Stimulated activated CD8-positive, alpha-beta memory T cell treated with anti-CD3 and anti-CD28 coated beads, Interleukin-4, amount 100 ng/mL, for 4 hours (primary cell): ENCODE measurements around the gene ZBP1.

Experiments used
- DNase-seq, 2 donors: peaks; one replicate each; pipeline ENCODE4 v3.0.0-alpha.2; 2020; ENCODE audit warnings: low read depth in 2 of 2, low spot score in 1 of 2

Gene ZBP1

DNA sequence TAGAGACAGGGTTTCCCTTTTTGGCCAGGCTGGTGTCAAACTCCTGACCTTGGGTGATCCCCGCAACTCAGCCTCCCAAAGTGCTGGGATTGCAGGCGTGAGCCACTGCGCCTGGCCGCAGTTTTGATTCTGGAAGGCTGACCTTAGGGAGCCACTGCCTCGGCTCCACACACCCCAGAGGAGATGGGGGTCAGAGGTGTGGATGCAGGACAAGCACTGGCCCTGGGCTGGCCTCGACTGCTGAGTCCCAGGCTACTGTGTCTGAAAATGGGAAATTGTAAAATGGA, 1.5 kb downstream of the ZBP1 start:
- no peak for DNase-seq

DNA sequence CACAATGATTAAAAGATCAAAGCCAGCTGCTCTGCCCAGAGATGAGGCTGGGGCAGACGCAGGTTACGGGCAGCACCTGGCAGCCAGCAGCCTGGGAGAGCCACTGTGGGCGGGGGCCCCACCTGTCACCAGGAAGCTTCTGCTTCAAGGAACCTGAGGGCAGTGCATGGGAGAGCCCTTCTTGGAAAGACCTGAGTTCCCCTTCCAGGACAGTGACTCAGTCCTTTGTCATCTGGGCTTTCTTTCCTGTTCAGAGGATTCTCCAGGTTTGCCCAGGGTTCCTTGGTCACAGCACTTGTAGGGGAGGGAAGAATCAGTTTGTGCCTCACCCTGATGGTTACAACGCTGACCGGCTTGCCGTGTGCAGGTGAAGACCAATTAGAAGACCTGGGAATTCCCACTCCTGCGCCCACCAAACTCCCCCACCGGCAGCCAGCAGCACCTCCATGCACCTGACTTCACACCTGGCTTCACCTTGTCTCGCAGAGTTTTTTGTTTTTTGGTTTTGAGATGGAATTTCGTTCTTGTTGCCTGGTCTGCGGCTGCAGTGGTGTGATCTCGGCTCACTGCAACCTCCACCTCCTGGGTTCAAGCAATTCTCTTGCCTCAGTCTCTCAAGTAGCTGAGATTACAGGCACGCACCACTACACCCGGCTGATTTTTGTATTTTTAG, 2.0 kb downstream of the ZBP1 start:
- DNase-seq, result no peak

- no peak for DNase-seq
Observed at GRCh38 chr20:57617079-57617795, 3.0 kb downstream of the ZBP1 start.

DNA sequence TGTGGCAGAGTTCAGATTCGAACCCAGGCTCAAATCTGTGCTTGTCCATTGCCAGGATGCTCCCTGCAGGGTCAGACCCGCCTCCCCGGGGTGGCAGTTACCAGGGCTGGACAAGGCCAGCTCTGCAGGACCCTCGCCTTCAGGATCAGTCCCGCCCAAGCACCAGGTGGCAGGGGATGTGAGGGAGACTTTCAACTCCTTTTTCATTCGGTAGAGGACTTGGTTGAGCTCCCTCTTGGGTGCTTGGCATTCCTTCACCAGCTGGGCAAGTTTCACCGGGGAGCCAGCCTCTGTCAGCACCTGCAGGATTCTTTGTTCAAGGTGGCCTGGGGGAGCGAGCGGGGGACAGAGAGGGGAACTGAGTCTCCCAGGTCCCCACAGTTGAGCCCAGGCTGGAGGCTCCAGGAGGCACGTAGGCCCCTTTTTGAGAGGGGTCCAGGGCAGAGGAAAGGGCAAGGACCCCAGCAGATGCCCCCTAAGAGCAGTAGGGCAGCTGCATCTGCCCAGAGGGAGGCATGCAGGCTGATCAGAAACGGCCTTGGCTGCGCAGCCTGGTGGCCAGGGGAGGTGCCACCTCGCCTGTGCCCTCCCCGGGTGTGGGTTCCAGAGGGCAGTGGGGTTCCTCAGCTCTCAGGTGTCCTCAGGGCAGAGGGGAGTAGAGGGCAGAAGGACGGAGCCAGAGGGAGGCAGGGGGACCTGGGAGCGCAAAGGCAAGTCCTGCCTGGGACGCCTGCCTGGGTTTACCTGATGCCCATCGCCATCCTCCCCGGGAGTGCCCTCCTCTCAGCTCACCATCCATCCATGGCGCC, 3.9 kb downstream of the ZBP1 start:
- no peak for DNase-seq

- DNase-seq, result no peak
Observed at GRCh38 chr20:57615445-57615811, 4.8 kb downstream of the ZBP1 start.

DNA sequence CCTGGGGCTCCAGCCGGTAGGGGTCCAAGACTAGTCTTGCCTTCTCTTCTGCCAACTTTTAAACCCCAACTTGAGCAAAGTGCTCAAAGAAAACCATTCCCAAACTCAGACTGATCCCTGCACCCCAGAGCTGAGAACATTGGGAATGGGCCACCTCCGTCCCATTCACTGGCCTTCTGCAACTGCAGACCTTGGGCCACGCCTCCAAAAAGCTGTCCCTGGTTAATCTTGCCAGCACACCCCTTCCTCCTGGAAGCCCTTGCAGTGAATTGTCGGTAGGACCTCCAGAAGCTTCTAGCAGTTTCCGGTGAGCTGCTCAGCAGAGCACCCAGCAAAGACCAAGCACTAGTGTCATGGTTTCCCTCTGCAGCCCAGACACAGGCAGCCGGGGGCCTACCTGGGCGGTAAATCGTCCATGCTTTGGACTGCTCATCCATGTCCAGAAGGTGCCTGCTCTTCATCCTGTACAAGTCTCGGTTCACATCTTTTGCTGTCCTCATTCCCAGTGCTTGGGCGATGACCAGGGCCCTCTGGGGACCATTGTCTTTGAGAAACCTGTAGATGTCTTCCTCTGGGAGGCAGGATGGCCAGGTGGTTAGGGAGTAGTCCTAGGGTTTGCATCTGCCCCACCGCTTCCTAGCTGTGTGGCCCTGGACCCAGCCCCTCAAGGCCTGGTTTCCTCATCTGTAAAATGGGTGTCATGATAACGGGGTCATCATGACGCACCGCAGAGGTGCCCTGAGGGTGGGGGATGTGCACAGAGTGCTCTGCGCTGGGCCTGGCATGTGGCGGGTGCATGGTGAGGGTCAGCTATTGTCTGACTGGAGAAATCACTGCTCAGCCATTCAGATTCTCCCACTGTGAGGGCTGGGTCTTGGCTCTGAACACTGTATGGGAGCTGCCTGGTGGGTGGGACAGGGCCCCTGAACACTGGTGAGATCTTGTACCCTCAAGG, 5.5 kb downstream of the ZBP1 start:
- DNase-seq, result no peak

DNA sequence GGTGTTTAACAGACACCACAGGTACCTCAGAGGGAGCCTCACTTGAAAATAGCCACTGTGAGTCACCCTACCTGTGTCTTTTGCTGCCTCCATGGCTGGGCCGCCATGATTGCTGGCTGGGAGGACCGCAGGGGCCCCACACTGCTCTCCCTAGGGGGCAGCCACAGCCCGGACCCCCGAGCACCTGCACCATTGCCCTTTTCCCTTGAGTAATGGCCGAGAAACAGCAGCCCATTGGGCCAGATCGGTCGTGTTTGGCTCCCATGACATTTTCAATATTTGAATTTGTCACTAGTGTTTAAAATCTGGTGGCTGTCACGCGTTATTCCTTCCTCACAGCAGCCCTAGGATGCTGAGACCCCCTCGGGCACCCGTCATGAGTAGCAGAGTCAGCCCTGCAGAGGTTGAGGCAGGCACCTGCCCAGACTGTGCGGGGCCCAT, 6.7 kb downstream of the ZBP1 start:
- no peak for DNase-seq

GRCh38 chr20:57612916-57613315, 7.3 kb downstream of the ZBP1 start:
- DNase-seq, result no peak

DNA sequence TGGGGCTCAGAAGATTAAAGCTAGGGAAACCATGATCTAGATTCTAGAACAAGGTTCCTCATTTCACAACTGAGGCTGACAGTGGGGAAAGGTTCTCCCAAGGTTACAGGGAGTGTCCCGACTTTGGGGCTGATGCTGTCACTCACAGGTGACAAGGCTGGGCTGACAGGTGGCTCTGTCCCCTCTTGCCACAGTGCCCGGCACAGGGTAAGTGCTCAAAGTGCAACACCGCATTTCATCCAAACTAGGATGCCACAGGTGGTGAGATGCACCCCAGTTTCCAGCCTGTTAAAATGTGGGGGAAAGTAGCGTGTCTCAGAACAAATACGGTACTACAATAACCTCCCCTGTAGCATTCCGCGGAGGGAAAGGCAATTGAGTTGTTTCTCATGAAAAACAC, 7.8 kb downstream of the ZBP1 start:
- DNase-seq, result no peak

- no peak for DNase-seq
Observed at GRCh38 chr20:57611586-57612311, 8.5 kb downstream of the ZBP1 start.

DNA sequence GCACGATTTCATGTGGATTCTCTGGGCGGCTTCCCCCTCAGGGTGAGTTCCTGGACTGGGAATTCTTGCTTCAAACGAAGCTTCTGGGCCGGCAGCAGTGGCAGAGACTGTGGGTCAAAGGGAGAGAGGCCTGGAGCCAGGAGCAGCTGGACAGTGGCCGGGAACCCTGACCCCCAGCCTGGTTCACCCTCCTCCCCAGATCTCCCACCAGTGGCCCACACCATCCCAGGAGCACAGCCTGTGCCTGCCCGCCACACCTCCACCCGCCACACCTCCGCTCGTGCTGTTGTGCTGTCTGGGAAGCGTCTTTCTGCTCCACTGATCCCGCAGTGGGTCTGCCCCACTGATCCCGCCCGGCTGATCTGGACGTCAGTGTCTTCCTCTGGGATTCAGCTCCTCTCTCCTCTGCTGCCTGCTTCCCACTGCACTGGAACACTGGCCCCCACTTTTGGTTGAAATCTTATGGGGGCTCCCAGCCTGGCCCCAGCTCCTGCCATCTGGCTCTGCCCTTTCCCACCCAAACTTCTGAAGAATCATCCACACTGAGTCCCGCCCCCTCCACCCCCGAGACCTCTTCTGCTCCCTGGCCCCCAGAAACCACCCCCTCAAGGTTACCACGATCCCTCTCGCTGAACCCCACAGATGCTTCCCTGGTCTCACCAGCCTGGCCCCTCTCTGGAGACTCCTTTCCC, 9.8 kb downstream of the ZBP1 start:
- no peak for DNase-seq

GRCh38 chr20:57609842-57610167, 10.4 kb downstream of the ZBP1 start:
- DNase-seq, result no peak

DNA sequence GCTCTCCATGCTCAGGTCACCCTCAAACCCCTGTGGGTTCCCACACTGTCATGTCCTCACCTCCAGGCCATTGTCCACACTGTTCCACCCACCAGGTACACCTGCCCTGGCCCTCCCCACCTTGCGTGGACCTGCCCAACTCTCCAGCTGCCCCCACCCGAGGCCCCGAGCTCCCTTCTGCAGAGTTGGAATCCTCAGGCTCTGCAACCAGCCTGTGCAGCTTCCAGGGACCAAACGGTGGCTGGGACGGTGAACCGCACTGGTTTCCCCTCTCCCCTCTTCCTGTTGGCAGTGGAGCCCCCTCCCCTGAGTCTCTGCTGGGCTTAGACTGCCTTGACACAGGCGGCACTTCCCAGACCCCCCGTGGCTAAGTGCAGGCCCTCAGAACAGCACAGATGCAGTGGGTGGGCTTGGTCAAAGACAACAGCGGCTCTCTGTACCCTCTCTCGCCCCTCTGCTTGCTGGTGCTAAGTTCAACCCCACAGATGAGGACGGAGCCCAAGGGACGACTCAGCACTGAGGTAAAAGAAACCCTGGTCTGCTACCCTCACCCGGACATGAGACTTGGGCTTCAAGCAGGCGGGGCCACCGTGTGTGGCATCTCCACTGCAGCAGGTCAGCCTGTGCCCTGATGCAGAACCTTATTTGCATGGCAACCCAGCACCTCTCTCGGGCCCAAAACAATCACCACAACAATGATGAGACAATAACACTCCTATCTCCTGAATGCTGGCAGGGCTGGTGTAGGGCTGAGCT, 11.0 kb downstream of the ZBP1 start:
- DNase-seq, result no peak

- DNase-seq, result no peak
Observed at GRCh38 chr20:57608516-57608915, 11.7 kb downstream of the ZBP1 start.

- no peak for DNase-seq
Observed at GRCh38 chr20:57605878-57606277, 14.3 kb downstream of the ZBP1 start.

- peak in 1 of 2 donors; percentile 8 for DNase-seq
Observed at GRCh38 chr20:57605045-57605444, 15.2 kb downstream of the ZBP1 start.

- no peak for DNase-seq
Observed at GRCh38 chr20:57603120-57603519, 17.1 kb downstream of the ZBP1 start.

DNA sequence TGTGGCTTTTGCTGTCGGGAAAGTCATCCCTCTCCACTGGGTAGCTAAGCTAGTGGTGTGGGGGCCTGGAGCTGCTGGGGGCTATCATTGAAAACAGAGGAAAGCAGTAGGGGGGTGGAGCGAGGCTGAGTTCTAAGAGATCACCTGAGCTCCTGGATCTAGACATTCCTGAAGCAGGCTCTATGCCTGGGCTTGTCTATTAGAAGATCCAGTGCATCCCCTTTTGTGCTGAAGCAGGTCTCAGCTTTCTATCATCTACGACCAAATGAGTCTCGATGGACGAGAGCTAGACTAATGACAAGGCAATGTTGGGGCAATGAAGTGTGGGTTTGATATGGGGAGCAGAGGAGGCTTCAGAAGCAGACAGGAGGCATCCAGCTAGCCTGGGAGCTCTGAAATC, 18.5 kb downstream of the ZBP1 start:
- DNase-seq, result no peak

- DNase-seq, result no peak
Observed at GRCh38 chr20:57601211-57601570, 19.0 kb downstream of the ZBP1 start.
